ENCODE measurements around the gene FAM107B. TPM values are rescaled to one million over a fixed set of nuclear protein-coding genes. Genes with fewer than 3 reads are reported as not detected.

FAM107B gene
- total and polyA plus RNA-seq, 2 of the 4 experiments (the other 2 are of a cell fraction), result 26.4 to 27.1 TPM

GRCh38 chr10:14698111-14698828, 76.4 kb downstream of the FAM107B start:
- Histone ChIP-seq H2AK5ac (ENCODE audit: low read depth, low read length) (no peak overlapping the region), H3K4me1 (ENCODE audit: control insufficient read depth, insufficient read depth, low read length) (peaks cover 4% of the 10 kb centered on the region; the same call in 1 of the 2 replicates), H2BK20ac (ENCODE audit: low read depth, low read length) (no peak overlapping the region), H3K4me2 (ENCODE audit: low read depth, low read length) (no peak overlapping the region), H2BK120ac (ENCODE audit: low read depth, low read length) (no peak overlapping the region), H2BK15ac (ENCODE audit: low read depth, low read length) (no peak overlapping the region), H2BK5ac (ENCODE audit: low read depth, low read length, poor library complexity, severe bottlenecking) (no peak overlapping the region), H3K9ac (ENCODE audit: low read depth, low read length) (no peak overlapping the region), H4K8ac (ENCODE audit: low read depth in 2 of 2, low read length in 2 of 2) (no peak overlapping the region), H3K56ac (ENCODE audit: extremely low read depth, insufficient read depth, low read length) (no peak overlapping the region), H2AFZ (replicated peaks; ENCODE audit: low read length, poor library complexity) (no peak overlapping the region), H3K9me1 (ENCODE audit: insufficient read depth, low read length) (no peaks in the 10 kb centered on the region), H3K9me3 (ENCODE audit: control insufficient read depth, insufficient read depth, low read length) (no peaks in the 10 kb centered on the region), H2AK9ac (replicated peaks; ENCODE audit: low read depth, low read length, poor library complexity) (no peak overlapping the region), H3K4ac (ENCODE audit: low read depth, low read length) (no peak overlapping the region), H3K79me1 (ENCODE audit: low read depth in 1 of 2, low read length in 2 of 2) (no peaks in the 10 kb centered on the region), H3K27me3 (ENCODE audit: control insufficient read depth, insufficient read depth, low read length) (no peaks in the 10 kb centered on the region), H4K91ac (ENCODE audit: insufficient read depth, low read depth, low read length) (no peak overlapping the region), H3K23ac (ENCODE audit: low read depth, low read length) (no peak overlapping the region), H3K36me3 (ENCODE audit: control insufficient read depth, insufficient read depth, low read length) (no peaks in the 10 kb centered on the region), H3K4me3 (ENCODE audit: insufficient read depth, low read depth, low read length) (no peak overlapping the region), H4K20me1 (ENCODE audit: insufficient read depth, low read length) (no peaks in the 10 kb centered on the region), H3K14ac (replicated peaks; ENCODE audit: low read depth, low read length) (no peak overlapping the region), H3K27ac (ENCODE audit: insufficient read depth, low read length) (no peak overlapping the region), H4K5ac (ENCODE audit: low read depth, low read length) (no peak overlapping the region), H3K18ac (ENCODE audit: low read depth, low read length) (no peak overlapping the region)
- CTCF ChIA-PET, result no interaction called here
- DNase-seq (peak; percentile 83), ATAC-seq (ENCODE audit: low read depth) (peak; percentile 85)
- no TSS peak for BruUV-seq (replicated peaks)
- intact Hi-C loops (cut with micrococcal nuclease) (no loop called here), in situ Hi-C loops (cut with MboI; ENCODE audit: low sequenced_read_pairs) (no loop called here), dilution Hi-C loops (cut with HindIII; ENCODE audit: low sequenced_read_pairs, unreplicated experiment) (no loop called here)
- no peak for TF ChIP-seq USF2 (IDR thresholded peaks at IDR 0.05; ENCODE audit: low read depth, low read length)
- peak; percentile 49; the same call in 1 of the 2 replicates for TF ChIP-seq MXI1 (IDR thresholded peaks at IDR 0.05; ENCODE audit: borderline replicate concordance, low read depth, low read length)
- TF ChIP-seq RAD21 (IDR thresholded peaks at IDR 0.05; ENCODE audit: low read length), result no peak
- TF ChIP-seq CHD1 (IDR thresholded peaks at IDR 0.05; ENCODE audit: low read depth, low read length), result no peak
- no peak for TF ChIP-seq CTCF (conservative IDR thresholded peaks at IDR 0.05; ENCODE audit: low read depth, low read length)
- TF ChIP-seq POLR2A (IDR thresholded peaks at IDR 0.05; ENCODE audit: low read depth, low read length), result no peak
- TF ChIP-seq SMC3 (IDR thresholded peaks at IDR 0.05; ENCODE audit: low read depth, low read length), result no peak
- TF ChIP-seq RFX5 (IDR thresholded peaks at IDR 0.05; ENCODE audit: low read depth, low read length), result no peak
- no peak for TF ChIP-seq ELK1 (IDR thresholded peaks at IDR 0.05; ENCODE audit: borderline replicate concordance, low read depth, low read length)
- TF ChIP-seq CEBPB (IDR thresholded peaks at IDR 0.05; ENCODE audit: low read depth, low read length), result no peak
- peak; percentile 87 for TF ChIP-seq MAFK (IDR thresholded peaks at IDR 0.05; ENCODE audit: low read depth, low read length)
- TF ChIP-seq FOS (IDR thresholded peaks at IDR 0.05; ENCODE audit: low read depth, low read length), result peak; percentile 42; the same call in 1 of the 2 replicates
- TF ChIP-seq NFE2L2 (IDR thresholded peaks at IDR 0.05; ENCODE audit: low read depth, low read length), result peak; percentile 41; the same call in 1 of the 2 replicates
- no peak for TF ChIP-seq RCOR1 (IDR thresholded peaks at IDR 0.05; ENCODE audit: insufficient replicate concordance, low read length)
- TF ChIP-seq BHLHE40 (IDR thresholded peaks at IDR 0.05; ENCODE audit: low read depth, low read length), result peak; percentile 80
- WGBS, 2 experiments (ENCODE audit: extremely low coverage in 2 of 2, insufficient read length in 1 of 2), result 5% methylated on average over 3 of the region's 6 CpGs; no CpG with 5 or more reads in 1 of the 2 experiments
- POLR2A ChIA-PET (ENCODE audit: unreplicated experiment), result no interaction called here

Data from IMR-90 (cell line).